HG02623 (cell line): ENCODE data around the gene BTBD9.

Experiments
- ATAC-seq: cut with Tn5 transposase; IDR thresholded peaks from one replicate; pipeline ENCODE4 v1.9.1; 2021; ENCODE audit warnings: moderate library complexity; ENCODE audit not compliant: unreplicated experiment

BTBD9 gene

DNA sequence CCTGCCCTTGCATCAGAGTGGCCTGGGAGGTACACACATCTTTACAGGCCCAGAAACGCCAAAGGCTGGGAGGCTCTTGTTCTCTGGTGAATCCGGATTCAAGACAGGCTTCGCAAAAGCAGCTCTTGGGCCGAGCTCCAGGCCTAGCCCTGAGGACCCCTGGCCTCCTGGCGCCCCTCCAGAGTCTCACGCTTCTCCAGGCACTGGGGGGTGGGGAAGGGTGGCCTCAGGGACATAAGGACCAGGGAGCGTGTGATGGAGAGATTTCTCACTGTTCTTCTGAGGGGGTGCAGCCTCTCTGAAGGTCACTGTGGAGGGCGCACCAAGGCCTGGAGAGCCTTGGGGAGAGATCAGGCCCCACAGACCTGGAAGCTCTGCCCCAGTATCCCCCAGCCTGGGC is 471.0 kb downstream of the BTBD9 start:
- no peak for ATAC-seq

DNA sequence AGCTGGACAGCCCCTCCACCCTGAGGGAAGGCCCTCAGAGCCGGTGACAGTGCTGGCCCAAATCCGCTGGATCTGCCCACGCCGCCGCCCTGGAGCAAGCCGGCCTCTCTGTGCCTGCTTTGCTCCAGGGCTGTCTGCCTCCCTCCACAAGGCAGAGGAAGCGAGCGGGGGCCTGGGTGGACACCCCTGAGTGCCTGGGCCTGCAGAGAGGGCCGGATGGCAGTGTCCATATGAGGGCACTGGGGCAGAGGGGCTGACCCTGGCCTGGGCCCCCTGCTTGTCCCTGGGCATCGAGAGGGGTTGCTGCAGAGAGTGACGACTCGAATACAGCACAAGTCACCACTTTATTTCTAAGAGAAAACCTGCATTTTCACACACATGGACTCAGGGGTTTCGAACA is 471.6 kb downstream of the BTBD9 start:
- ATAC-seq = no peak

DNA sequence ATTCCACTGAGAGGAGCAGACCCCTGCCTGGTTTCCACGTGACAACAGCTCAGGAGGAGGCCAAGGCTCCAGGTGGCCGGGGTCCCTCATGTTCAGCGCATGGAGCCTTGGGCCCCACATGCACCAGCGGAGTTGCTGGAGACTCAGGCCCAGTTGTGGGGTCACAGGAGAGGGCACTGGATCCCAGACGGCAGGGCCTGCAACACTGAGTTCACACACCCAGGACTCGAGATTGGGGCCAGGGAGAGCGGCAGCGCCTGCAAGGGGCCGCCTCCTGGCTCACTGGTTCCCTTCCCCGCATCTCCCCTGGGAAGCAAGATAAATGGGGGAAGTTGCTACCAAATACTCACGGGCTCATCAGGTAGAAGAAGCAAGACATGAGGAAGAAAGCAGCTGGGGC is 472.1 kb downstream of the BTBD9 start:
- no peak for ATAC-seq

DNA sequence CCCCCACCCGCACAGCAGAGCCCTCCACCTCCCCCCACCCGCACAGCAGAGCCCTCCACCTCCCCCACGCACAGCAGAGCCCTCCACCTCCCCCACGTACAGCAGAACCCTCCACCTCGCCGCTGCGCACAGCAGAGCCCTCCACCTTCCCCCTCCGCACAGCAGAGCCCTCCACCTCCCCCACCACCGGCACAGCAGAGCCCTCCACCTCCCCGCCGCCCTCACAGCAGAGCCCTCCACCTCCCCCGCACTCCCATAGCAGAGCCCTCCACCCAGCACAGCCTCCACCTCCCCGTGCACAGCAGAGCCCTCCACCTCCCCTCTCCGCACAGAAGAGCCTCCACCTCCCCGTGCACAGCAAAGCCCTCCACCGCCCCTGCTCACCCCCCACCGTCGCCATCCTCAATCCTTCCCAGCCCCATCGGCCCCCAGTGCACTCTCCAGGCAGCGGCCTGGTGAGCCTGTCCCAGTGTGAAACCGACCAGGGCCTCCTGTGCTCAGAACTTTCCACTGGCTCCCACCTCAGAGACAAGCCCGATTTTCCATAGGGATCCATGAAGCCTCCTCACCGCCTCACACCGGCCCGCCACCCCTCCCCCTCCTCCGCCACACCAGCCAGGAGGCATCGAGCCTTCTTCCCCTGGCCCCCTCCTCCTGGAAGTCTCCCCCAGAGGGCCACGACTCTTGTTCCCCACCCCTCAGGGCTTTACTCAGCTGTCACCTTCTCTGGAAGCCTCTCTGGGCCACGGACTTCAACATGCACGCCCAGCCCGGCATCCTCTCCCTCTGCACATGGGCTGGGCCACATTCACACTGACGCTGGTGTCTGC is 473.1 kb downstream of the BTBD9 start:
- no peak for ATAC-seq

DNA sequence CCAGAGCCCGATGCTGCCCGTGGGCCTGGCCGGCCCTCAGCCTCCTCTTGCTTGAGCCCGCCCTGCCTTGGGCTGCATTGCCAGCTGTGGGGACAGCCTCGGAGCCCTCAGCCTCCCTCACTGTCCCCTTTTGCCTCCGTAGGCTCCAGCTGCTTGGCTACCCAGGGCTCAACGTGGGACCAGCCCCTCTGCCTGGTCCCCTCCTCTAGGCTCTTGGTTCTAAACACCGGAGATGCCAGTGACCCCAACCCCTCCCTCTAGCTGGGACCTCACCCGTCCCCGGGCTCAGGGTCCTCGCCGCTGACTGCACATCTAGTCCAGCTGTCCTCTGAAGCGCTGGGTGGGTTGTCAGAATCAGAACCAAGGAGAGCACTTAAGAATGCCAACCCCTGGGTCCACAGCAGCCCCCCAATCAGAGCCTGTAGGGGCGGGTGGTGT is 475.0 kb downstream of the BTBD9 start:
- no peak for ATAC-seq

DNA sequence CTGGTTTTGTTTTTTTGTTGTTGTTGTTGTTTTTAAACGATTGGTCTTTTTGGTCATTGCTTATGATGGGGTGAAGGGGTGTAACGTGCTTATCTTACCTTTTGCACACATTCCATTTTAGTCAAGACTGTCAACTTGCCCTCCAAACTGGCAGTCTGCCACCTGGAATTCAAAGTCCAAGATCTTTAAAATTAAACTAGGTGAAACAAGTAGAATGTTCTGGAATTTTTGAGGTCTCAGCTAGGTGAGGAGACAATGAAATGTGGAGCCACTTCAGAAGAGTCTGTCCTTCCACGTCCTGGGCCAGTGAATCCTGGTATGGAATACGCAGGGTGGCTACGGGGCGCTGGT is 475.6 kb downstream of the BTBD9 start:
- ATAC-seq = no peak

DNA sequence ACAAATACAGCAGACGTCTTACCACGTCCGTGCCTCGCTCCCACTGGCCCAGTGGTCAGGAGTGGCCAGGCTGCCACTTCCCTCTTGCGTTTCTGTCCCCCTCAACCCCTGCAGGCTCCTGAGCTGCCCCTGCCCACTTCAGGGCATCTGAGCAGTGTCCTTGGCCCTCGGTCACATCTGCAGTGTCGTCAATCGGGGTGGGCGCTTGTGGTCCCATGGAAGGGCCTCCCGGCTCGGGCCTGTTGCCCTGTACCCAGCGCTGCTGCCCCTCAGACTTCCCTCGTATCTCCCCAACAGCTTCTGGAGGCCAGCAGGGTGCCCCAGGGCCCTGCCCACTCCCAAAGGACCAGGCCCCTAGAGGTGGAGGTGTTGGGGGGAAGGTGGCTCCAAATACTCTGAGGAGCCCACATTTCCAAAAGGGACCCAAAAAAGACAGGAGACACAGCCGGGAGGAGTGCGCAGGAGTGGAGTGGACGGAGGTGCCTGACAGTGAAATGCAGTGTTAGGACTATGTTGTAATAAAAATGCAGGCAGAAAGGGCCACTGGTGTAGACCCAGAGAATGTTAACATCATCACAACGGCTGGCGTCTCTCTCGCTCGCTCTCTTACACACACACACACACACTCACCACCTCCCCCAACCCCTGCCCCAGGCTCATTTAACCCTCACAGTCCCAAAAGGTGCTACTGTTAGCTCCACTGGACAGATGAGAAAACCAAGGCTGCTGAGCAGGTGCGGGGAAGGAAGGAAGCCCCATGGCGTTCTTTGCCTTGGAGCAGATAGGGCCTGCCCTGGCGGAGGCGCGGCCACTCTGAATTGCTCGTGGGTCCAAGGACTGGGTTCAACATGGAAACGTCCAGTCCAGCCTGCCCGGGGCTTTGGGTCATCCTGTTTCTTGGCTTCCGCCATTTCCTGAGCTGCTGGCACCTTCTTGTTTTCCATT is 476.3 kb downstream of the BTBD9 start:
- no peak for ATAC-seq

DNA sequence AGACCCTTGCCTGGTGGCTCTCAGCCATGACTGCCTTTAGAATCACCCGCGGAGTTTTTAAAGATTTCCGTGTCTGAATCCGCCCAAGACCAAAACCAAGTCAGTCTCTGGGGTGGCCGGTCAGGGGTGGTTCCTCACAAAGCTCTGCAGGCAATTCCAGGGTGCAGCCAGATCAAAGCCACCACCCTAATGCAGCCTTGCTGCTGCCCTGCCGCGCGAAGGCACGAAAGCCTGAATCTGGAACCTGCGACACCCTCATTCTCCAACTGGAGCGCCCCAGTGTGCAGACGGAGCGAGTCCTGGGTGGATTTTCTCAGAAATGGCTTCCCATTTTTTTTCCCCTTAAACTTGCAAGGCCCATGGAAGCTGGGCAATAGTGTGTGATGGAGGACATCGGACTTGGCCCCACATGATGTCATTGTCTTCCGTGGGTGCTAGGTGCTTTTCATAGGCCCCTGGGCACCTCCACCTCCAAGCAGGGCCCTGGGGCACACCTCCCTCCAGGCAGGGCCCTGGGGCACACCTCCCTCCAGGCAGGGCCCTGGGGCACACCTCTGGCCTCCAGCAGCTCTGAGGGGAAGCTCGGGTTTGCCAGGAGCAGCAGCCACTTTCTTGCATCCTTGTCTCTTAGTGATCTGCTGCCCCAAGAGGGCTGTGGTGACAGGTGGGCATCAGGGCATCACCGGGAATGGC is 477.1 kb downstream of the BTBD9 start:
- ATAC-seq = no peak

DNA sequence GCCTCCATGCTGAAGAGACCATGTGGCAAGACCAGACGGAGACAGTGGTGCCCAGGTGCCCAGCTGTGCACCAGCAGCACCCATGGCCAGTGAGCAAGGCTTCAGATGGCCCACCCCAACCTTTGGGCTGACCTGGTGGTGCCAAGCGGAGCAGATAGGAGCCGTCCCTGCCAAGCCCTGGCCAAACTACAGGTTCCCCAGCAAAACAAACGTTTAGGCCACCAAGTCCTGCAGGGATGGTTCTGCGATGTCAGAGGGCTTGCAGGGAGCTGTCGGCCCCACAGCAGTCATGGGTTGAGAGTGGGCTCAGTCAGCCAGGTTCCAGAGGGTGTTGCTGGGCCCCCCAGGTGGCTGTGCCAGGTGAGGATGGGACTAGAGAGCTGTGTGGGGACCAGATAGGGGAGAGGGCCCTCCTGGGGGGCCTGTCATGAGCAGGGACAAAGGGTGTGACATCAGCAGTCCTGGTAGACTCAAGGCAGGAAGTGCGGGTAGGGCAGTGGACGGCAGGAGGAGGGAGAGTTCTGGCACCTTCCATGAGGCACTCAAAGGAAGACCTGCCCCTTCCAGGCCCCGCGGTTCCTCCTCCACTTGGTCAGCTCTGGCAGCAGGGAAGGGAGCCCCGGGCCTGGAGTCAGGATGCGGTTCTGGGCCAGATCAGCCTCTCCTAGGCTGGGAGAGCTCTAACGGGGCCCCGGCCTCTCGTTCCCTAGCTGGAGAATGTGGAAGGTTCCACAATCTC is 477.8 kb downstream of the BTBD9 start:
- ATAC-seq = no peak

DNA sequence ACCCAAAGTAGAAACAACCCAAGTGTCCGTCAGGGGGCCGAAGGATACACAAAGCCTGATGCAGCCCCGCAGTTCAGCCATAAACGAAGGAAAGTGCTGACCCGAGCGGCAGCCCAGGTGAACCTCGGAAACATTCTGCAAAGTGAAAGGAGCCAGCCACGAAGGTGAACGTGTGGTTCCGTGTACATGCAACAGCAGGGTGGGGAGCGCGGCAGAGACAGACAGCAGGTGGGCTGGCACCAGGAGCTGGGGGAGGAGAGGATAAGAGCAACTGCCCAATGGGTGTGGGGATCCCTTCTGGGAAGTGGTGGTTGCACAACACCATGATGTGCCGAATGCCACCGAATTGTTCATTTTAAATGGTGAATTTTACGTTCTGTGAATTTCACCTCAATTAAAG is 478.4 kb downstream of the BTBD9 start:
- ATAC-seq = no peak

DNA sequence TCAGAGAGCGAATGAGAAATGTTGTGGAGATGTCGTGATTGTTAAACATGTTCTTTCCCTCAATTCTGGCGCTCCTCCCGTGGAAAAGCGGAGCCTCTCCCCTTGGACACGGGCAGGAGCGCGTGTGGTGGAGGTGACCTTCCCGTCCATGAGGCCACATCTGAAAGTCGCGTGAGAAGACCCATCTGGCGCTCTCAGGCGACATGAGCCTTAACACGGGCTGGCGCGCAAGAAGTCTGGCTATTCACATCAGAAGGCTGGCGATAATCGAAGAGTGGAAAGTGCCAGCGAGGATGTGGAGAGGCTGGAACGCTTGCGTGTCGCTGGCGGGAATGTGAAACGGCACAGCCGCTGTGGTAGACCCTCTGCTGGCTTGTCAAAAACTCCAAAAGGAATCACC is 478.9 kb downstream of the BTBD9 start:
- ATAC-seq = no peak

DNA sequence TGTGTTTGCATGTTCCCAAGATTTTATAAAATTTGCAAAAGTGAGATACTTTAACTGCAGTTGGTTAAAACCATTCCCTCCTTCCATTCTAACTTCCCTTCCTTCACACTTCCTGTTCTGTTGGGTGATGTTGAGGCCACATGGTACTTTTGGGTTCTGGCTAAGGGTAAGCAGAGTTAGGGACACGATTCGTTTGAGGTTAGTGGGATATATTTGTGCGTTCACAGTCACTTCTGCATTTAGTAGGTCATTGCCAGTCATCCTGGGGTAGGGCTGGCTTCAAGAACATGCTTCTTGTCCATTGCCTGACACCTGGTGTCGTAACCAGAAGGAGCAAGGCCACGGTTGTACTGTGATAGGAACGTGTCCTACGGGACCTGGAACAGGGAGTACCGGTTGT is 480.1 kb downstream of the BTBD9 start:
- no peak for ATAC-seq

DNA sequence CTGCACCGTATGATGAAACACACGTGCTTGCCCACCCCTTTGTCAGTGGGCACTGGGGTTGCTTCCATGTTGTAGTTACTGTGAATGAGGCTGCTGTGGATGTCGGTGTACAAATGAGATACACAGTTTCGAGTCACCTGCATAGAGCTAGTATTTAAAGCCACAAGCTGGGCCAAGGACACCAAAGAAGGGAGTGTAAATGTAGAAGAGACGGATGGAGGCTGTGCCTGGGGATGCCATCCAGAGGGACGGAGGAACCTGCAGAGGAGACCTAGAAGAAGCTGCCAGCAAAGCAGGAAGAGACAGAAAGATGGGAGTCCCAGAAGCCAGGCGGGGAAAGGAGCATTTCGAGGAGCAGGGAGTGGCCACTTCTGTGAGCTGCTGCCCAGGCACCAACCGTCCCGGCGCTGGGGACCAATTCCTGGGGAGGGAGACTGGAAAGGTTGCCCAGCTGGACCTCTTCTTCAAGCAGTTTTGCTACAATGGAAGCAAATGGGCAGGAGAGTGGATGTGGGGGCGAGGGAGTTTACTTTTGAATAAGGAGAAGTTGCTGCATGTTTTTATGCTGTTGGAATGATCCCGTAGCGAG is 480.9 kb downstream of the BTBD9 start:
- no peak for ATAC-seq

DNA sequence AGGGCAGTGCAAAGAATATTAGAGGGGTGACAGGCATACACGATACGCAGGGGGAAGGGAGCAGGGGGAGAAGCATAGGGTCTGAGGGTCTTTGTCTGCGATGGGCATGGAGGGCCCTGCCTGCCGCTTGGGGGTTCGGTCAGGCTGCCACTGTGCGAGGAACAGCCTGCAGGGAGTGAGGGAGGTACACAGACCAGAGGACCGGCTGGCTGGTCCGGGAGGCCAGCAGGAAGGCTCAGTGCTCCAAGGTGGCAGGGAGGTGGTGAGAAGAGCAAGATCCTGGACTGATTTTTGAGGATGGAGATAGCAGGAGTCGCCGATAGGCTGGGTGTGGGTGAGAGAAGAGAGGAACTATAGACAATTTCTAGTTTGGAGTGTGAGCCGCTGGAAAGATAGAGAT is 481.8 kb downstream of the BTBD9 start:
- ATAC-seq = no peak

DNA sequence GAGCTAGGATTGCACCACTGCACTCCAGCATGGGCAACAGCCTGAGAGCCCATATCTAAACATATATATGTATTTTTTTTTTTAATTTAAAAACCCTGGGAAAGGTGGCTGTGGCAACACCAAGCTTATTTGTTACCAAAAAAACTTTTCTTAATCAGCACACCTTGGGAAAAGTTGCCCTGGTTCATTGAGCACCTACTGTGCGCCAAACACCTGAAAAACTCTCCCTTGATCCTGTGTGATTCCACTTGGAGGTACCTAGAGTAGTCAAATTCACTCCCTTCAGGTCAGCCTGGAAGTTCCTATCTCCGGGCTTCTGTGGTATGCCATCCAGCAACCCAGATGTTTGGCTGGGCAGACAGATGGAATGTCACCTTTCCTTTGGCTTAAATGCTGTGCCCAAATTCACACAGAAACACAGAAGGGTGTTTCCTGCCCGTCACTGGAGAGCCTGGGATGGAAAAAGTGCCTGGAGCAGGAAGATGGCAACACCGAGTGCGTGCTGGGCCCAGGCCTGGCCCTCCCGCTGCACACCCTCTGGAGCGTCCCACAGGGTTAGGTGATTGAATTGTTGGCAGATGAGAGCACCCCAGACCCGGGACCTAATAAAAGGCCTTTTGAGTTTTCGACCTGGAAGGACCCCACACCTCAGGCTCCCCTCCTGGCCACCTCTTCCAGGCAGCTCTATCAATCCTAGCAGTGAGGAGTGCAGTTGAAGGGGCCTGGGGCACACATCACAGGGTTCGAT is 482.7 kb downstream of the BTBD9 start:
- no peak for ATAC-seq

DNA sequence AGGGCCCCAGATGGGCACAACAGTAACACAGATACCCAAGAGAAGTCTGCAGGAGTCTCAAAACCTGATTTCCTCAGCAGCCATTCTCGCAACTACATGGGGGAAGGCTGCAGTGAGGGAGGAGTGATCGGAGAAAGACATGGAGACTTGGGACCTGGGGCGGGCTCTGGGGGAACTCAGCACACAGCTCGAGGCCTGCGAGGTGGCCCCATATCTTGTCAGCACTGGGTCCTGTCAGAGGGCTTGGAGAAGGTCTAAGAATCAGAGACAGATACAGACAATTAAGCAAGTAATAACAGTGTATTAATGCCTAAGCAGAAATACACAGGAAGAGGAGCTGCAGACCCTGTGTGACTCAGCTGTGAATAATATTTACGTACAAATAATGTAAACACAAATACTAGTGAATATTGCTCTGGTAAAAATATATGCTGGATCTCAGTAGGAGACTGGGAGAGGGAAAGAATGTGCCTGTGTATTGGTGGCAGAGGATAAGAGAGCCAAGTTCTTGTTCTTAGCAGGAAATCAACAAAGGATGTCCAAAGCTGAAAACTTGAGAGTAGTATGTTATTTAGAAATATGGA is 484.0 kb downstream of the BTBD9 start:
- ATAC-seq = no peak

DNA sequence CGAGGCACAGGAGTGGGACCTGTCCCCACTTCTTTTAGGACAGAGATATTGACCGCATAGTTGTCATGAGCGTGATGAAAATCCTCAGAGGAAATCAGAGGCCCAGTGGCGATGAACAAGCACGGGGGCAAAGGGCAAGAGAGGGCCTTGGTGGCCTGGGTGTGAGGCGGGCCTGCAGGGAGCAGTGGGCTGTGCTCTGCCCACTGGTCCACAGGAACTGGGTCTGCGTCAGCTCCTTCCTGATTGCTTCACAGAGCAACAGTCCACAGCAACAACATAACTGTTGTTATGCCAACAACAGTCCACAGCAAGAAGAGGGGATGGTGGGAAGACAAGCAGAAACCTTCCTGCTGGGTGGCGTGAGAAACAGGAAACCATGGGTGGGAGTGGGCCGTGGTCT is 484.6 kb downstream of the BTBD9 start:
- no peak for ATAC-seq

DNA sequence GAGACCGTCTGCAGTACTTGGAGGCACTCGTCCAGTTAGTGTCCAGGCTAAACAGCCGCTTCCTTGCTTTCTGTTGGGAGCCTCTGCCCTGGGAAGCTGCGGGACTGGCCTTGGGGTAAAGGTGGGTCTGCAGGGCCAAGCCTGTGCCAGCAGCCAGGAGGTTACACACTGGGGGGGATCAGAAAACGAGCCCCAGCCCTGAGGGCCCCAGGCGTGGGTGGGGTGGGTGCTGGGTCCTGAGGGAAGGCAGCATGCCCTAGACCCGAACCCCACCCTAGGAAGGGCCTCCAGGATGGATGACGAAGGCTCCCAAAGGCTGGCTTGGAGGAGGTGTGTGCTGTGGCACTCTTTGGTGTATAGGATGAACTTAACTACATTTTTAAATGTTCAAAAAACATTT is 485.0 kb downstream of the BTBD9 start:
- no peak for ATAC-seq

DNA sequence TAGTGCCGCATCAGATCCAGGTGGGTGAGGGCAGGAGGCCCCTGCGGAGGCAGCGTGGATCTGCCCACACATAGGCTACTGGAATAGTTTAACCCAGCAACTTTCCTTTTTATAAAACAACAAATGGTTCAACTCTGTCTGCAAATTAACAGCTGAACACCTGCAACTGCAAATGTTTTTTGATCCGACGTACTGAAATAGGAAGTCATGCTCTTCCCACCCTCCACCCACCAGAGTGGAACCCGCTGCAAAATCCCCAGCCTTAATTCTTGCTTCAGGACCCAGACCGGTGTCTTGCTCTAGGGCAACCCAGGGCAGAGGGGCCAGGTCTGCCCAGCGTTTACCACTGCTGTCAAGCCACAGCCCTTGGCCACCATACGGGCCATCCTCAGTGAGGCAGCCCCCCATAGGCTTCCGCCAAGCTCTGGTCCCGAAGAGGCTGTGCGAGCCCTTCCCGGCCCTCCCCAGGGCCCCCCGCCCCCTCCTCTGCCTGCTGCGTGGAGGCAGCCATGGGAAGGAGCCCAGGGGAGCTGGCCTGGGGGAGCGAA is 485.9 kb downstream of the BTBD9 start:
- no peak for ATAC-seq
